Mesendoderm (in vitro differentiated cells): Measurements from ENCODE around the gene ZMIZ2.

Experiments used
- DNase-seq: peaks from one replicate; pipeline ENCODE4 v3.0.0; 2013
- H2AK5ac ChIP-seq: 2 replicates; pipeline ENCODE4 v1.6.1; 2013; ENCODE audit warnings: low read length, inconsistent platforms
- H2BK120ac ChIP-seq: 2 replicates; pipeline ENCODE4 v1.6.1; 2013; ENCODE audit warnings: low read depth, mild to moderate bottlenecking, low read length, moderate library complexity, mixed read lengths
- H2BK15ac ChIP-seq: replicated peaks from 2 replicates; pipeline ENCODE4 v1.6.1; 2013; ENCODE audit warnings: low read depth, mild to moderate bottlenecking, moderate library complexity
- H2BK5ac ChIP-seq: 2 replicates; pipeline ENCODE4 v1.6.1; 2013; ENCODE audit warnings: low read length, inconsistent platforms
- H3K18ac ChIP-seq: 2 replicates; pipeline ENCODE4 v1.6.1; 2013; ENCODE audit warnings: mild to moderate bottlenecking, low read length, mixed read lengths
- H3K23ac ChIP-seq: one replicate; pipeline ENCODE4 v1.6.1; 2013; ENCODE audit warnings: low read length
- H3K27ac ChIP-seq: 2 replicates; pipeline ENCODE4 v1.5.1; 2013; ENCODE audit warnings: low read depth, mild to moderate bottlenecking, inconsistent platforms, low read length, moderate library complexity
- H3K27me3 ChIP-seq: 2 replicates; pipeline ENCODE4 v1.6.1; 2013; ENCODE audit warnings: low read length, control low read depth, mild to moderate bottlenecking, inconsistent platforms; ENCODE audit not compliant: insufficient read depth, poor library complexity
- H3K36me3 ChIP-seq: 2 replicates; pipeline ENCODE4 v1.6.1; 2013; ENCODE audit warnings: low read length, inconsistent platforms; ENCODE audit not compliant: control insufficient read depth, insufficient read depth
- H3K4ac ChIP-seq: one replicate; pipeline ENCODE4 v1.6.1; 2013; ENCODE audit warnings: low read depth, mild to moderate bottlenecking, low read length, moderate library complexity
- H3K4me1 ChIP-seq: 2 replicates; pipeline ENCODE4 v1.6.1; 2013; ENCODE audit warnings: low read depth, low read length, inconsistent platforms; ENCODE audit not compliant: control insufficient read depth
- H3K4me2 ChIP-seq: 2 replicates; pipeline ENCODE4 v1.6.1; 2013; ENCODE audit warnings: low read length
- H3K4me3 ChIP-seq: 2 replicates; pipeline ENCODE4 v1.5.1; 2013; ENCODE audit warnings: mild to moderate bottlenecking, low read length
- H3K56ac ChIP-seq: one replicate; pipeline ENCODE4 v1.6.1; 2013; ENCODE audit warnings: low read length
- H3K79me1 ChIP-seq: 2 replicates; pipeline ENCODE4 v1.6.1; 2013; ENCODE audit warnings: low read length, inconsistent platforms
- H3K79me2 ChIP-seq: 2 replicates; pipeline ENCODE4 v1.6.1; 2013; ENCODE audit warnings: mild to moderate bottlenecking, low read length; ENCODE audit not compliant: control insufficient read depth, insufficient read depth
- H3K9ac ChIP-seq: 2 replicates; pipeline ENCODE4 v1.6.1; 2013; ENCODE audit warnings: low read length, inconsistent platforms
- H4K5ac ChIP-seq: one replicate; pipeline ENCODE4 v1.6.1; 2013; ENCODE audit warnings: low read length
- H4K8ac ChIP-seq: one replicate; pipeline ENCODE4 v1.6.1; 2013; ENCODE audit warnings: low read depth, mild to moderate bottlenecking, control low read depth, low read length, moderate library complexity
- WGBS: extraction: QIAGEN DNeasy Blood & Tissue Kit; methylation state at CpG from one replicate; pipeline ENCODE4 v1.1.7; 2013; ENCODE audit warnings: low lambda C conversion rate, missing lambda C conversion rate; ENCODE audit not compliant: insufficient coverage; ENCODE audit errors: extremely low coverage; 5-methylcytosine and 5-hydroxymethylcytosine counted together

Gene ZMIZ2

DNA sequence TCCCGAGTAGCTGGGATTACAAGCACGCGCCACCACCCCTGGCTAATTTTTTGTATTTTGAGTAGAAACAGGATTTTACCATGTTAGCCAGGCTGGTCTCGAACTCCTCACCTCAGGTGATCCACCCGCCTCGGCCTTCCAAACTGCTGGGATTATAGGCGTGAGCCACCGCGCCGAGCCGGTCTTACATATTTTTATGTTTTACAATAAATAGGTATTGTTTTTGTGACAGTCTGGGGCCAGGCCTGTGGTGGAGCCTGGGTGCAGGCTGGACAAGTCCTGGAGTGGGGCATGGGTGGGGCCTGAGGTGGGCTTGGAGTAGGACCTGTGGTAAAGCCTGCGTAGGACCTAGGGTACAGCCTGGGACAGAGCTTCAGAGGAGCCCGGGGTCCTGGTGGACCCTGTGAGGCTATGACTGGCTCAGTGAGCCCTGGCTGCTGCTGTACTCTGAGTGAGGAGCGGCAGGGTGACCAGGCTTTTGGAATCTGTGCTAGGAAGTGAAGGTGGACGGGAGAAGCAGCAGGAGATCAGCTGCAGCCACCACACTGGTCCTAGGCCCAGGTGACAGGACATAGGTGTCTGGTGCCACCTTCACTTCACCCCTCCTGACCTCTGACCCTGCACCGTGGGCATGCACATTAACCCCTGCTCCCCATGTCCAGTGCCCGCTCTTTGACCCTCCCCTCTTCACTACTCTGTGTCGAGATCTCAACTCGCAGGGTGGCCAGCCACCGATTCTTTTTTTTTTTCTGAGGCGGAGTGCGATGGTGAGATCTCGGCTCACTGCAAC, 9.6 kb upstream of the ZMIZ2 start:
- DNase-seq: no peak
- Histone ChIP-seq H4K8ac (no peak overlapping the region), H2BK15ac (no peak overlapping the region), H3K56ac (no peak overlapping the region), H3K4me1 (no peaks in the 10 kb centered on the region), H4K5ac (no peak overlapping the region), H3K79me1 (no peaks in the 10 kb centered on the region), H2BK5ac (no peak overlapping the region), H3K27ac (no peak overlapping the region), H3K79me2 (no peaks in the 10 kb centered on the region), H3K27me3 (no peaks in the 10 kb centered on the region), H3K23ac (no peak overlapping the region), H3K4me2 (no peak overlapping the region), H3K18ac (no peak overlapping the region), H3K9ac (no peak overlapping the region), H3K4me3 (no peak overlapping the region), H3K4ac (no peak overlapping the region), H2AK5ac (no peak overlapping the region), H2BK120ac (no peak overlapping the region), H3K36me3 (no peaks in the 10 kb centered on the region)
- no CpG with 5 or more reads among the region's 23 CpGs for WGBS

DNA sequence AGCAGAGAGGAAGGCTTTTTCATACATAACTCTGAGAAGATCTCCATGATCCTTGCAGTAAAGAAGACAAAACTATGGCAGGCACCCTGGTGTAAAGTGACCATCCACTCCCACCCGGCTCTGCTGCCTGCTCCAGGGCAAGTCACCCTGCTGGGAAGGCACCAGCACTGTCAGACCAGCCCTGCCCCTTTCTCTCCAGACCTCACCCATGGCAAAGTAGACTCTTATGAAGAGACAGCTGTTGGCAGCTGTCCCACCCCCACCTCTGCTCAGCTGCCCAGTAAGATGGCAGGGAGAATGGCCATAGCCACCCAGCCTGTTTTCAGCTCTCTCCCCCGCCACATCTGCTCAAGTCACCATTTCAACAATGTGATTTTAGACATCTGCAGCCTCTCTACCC, 8.6 kb upstream of the ZMIZ2 start:
- Histone ChIP-seq H2AK5ac (no peak overlapping the region), H4K5ac (no peak overlapping the region), H2BK15ac (no peak overlapping the region), H3K36me3 (no peaks in the 10 kb centered on the region), H3K4me1 (no peaks in the 10 kb centered on the region), H3K9ac (no peak overlapping the region), H2BK120ac (no peak overlapping the region), H3K4ac (no peak overlapping the region), H3K79me1 (no peaks in the 10 kb centered on the region), H3K4me3 (no peak overlapping the region), H3K4me2 (no peak overlapping the region), H3K56ac (no peak overlapping the region), H3K18ac (no peak overlapping the region), H2BK5ac (no peak overlapping the region), H4K8ac (no peak overlapping the region), H3K23ac (no peak overlapping the region), H3K79me2 (no peaks in the 10 kb centered on the region), H3K27me3 (no peaks in the 10 kb centered on the region), H3K27ac (no peak overlapping the region)
- no peak for DNase-seq
- no CpG with 5 or more reads among the region's 2 CpGs for WGBS

- Histone ChIP-seq H3K4me3 (no peak overlapping the region), H3K36me3 (no peaks in the 10 kb centered on the region), H4K5ac (no peak overlapping the region), H2AK5ac (no peak overlapping the region), H4K8ac (no peak overlapping the region), H3K56ac (no peak overlapping the region), H3K27ac (no peak overlapping the region), H3K18ac (no peak overlapping the region), H2BK120ac (no peak overlapping the region), H3K27me3 (no peaks in the 10 kb centered on the region), H3K79me1 (no peaks in the 10 kb centered on the region), H3K4ac (no peak overlapping the region), H3K9ac (no peak overlapping the region), H3K79me2 (no peaks in the 10 kb centered on the region), H3K4me1 (no peaks in the 10 kb centered on the region), H2BK5ac (no peak overlapping the region), H3K4me2 (no peak overlapping the region), H3K23ac (no peak overlapping the region), H2BK15ac (no peak overlapping the region)
- peak; percentile 31 for DNase-seq
- WGBS: no CpG with 5 or more reads among the region's 1 CpG
Measured at GRCh38 chr7:44743750-44744149, 4.9 kb upstream of the ZMIZ2 start.

- peak overlapping the region; percentile 64 for H3K9ac ChIP-seq
- peak overlapping the region; percentile 89 for H3K4me2 ChIP-seq
- H4K5ac ChIP-seq: no peak overlapping the region
- no peak overlapping the region for H2BK120ac ChIP-seq
- H3K36me3 ChIP-seq: no peaks in the 10 kb centered on the region
- no peak overlapping the region for H2BK15ac ChIP-seq
- peak overlapping the region; percentile 53 for H3K18ac ChIP-seq
- no peak for DNase-seq
- H3K27me3 ChIP-seq: no peaks in the 10 kb centered on the region
- no peak overlapping the region for H3K4ac ChIP-seq
- H3K79me2 ChIP-seq: peaks cover 16% of the 10 kb centered on the region
- peak overlapping the region; percentile 57 for H3K4me3 ChIP-seq
- H3K27ac ChIP-seq: no peak overlapping the region
- H4K8ac ChIP-seq: no peak overlapping the region
- WGBS: no CpG with 5 or more reads among the region's 60 CpGs
- H3K79me1 ChIP-seq: peaks cover 18% of the 10 kb centered on the region
- H3K56ac ChIP-seq: peak overlapping the region; percentile 83
- no peak overlapping the region for H2AK5ac ChIP-seq
- peak overlapping the region; percentile 94 for H3K23ac ChIP-seq
- no peak overlapping the region for H2BK5ac ChIP-seq
- H3K4me1 ChIP-seq: no peaks in the 10 kb centered on the region
Measured at GRCh38 chr7:44748948-44749731, 493 bp downstream of the ZMIZ2 start.

DNA sequence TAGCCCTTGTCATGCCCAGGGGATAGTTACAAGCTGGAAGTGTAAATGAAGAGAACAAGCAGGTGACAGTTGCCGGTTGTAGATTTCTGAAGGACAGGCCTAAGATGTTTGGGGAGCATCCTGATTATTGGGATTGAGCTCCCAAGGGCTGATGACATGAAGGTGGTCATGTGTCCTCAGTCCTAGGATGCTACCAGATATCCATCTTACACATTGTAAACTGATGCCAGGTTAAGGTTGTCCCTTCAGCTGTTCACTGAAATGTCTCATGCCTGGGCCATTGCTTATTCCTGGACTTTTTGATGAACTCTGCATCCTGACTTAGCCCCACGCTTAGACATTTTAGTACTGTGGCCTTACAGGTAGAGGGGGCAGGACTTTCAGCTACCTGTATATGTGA, 1.3 kb downstream of the ZMIZ2 start:
- Histone ChIP-seq H3K4me2 (peak overlapping the region; percentile 89), H3K27ac (no peak overlapping the region), H3K56ac (no peak overlapping the region), H3K4me3 (no peak overlapping the region), H2BK5ac (no peak overlapping the region), H3K27me3 (no peaks in the 10 kb centered on the region), H3K23ac (peak overlapping the region; percentile 66), H3K9ac (peak overlapping the region; percentile 64), H2BK15ac (no peak overlapping the region), H2AK5ac (no peak overlapping the region), H3K18ac (no peak overlapping the region), H4K5ac (no peak overlapping the region), H3K79me1 (peaks cover 21% of the 10 kb centered on the region), H3K4ac (no peak overlapping the region), H3K36me3 (no peaks in the 10 kb centered on the region), H3K79me2 (peaks cover 16% of the 10 kb centered on the region), H4K8ac (no peak overlapping the region), H3K4me1 (no peaks in the 10 kb centered on the region), H2BK120ac (no peak overlapping the region)
- WGBS: no CpG with 5 or more reads among the region's 2 CpGs
- no peak for DNase-seq
